Left ventricle myocardium inferior (tissue), 1 donor: ENCODE data around the gene CFDP1. TPM values are rescaled to one million over a fixed set of nuclear protein-coding genes. Genes with fewer than 3 reads are reported as not detected.

Source experiments
- DNase-seq: peaks from one replicate; pipeline ENCODE4 v3.0.0-alpha.2; 2020
- H3K27ac ChIP-seq: fragments of 200-600 bp; replicated peaks from 2 replicates; pipeline ENCODE4 v1.8.0; 2021
- H3K27me3 ChIP-seq: fragments of 200-600 bp; 2 replicates; pipeline ENCODE4 v1.8.0; 2021; ENCODE audit warnings: low read depth
- H3K36me3 ChIP-seq: fragments of 200-600 bp; 2 replicates; pipeline ENCODE4 v1.8.0; 2021
- H3K4me1 ChIP-seq: fragments of 200-600 bp; 2 replicates; pipeline ENCODE4 v1.8.0; 2021
- H3K4me3 ChIP-seq: fragments of 200-600 bp; 2 replicates; pipeline ENCODE4 v1.8.0; 2021; ENCODE audit warnings: mild to moderate bottlenecking, moderate library complexity
- H3K9me3 ChIP-seq: fragments of 200-600 bp; replicated peaks from 2 replicates; pipeline ENCODE4 v1.8.0; 2021
- intact Hi-C: fragments of 100-400 bp; cut with micrococcal nuclease; formaldehyde crosslinking; loops from one replicate; pipeline ENCODE4 v1.11.0; 2022
- long read RNA-seq: library from polyadenylated mRNA; unstranded; transcript quantifications from one replicate; pipeline ENCODE4 v2.0.0, GENCODE V29; 2021
- total RNA-seq: library from RNA; stranded (reverse); fragmentation: NEBNext Ultra II Directional; extraction: Animal tissue kit (Norgen Biotek cat#: 25700); gene quantifications from one replicate; pipeline ENCODE4 v1.2.1, GENCODE V29; 2021
- TF ChIP-seq, protein P1 (sequence below): fragments of 200-600 bp; IDR thresholded peaks from 2 replicates; pipeline ENCODE4 v1.8.0; 2021; ENCODE audit warnings: antibody characterized with exemption, mild to moderate bottlenecking, borderline replicate concordance
- donor health status: DM: no; HTN: yes; CAD: no; lungs with severe emphysema.

CFDP1 gene
- total RNA-seq, result 24.9 TPM
- long read RNA-seq, transcript CFDP1-201 (7 exons, 1,275 nt), result major isoform, 26 of 28 reads
- long read RNA-seq, partial matches to known transcripts, result 0 of 28 reads
- long read RNA-seq, other reads (novel, unspliced or antisense), result 2 of 28 reads

DNA sequence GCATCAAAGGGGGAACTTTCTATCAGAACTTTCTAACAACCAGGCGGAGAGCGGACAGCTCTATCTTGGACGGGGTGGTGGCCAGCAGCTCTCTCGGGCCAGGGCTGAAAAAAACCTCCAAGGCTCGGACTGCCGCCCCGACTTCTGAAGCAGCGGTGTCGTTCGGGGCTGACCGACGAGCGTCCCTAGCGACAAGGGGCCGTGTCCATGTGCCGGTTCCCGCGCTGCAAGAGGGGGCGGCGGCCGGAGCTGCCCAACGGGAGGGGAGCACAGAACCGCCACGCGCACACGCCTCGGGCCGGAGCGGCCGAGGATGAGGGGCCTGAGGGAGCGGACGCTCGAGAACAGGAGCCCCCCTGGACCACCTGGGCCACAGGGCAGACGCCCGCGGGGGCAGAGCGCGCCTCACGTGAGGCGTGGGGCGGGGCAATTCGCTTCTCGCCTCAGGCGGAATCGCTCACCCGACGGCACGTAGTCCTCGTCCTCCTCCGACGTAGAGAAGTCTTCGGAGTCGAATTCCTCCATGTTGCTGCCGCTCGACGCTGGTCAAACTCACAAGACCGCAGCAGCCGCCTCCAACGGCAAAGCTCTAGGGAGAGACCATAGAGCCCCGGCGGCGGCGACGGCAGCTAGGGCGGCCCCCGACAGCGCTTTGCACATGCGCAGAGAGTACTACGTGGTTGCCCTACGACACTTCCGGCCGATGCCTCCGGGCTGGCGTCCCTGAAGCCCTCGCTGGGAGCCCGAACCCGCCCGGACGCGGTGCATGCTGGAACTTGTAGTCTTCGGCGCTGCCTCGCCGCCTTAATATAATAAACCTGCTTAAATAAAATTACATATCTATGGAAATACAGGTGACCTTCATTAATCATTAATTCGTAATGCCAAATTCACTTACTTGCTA lies at the start of gene CFDP1:
Gene CFDP1, minus strand, starts transcription at position 676 of the 904 bp plus-strand sequence. Its CDS starts 151 bp downstream, at position 525.
- H3K27me3 ChIP-seq, result no peaks in the 10 kb centered on the region
- H3K4me1 ChIP-seq, result peaks cover 41% of the 10 kb centered on the region
- H3K36me3 ChIP-seq, result no peaks in the 10 kb centered on the region
- peak within 1 kb of the TSS; percentile 95 for H3K4me3 ChIP-seq
- H3K9me3 ChIP-seq, result no peaks in the 10 kb centered on the region
- peak; percentile 95 for DNase-seq
- peak within 1 kb of the TSS; percentile 99 for H3K27ac ChIP-seq
- TF ChIP-seq, protein P1, sequence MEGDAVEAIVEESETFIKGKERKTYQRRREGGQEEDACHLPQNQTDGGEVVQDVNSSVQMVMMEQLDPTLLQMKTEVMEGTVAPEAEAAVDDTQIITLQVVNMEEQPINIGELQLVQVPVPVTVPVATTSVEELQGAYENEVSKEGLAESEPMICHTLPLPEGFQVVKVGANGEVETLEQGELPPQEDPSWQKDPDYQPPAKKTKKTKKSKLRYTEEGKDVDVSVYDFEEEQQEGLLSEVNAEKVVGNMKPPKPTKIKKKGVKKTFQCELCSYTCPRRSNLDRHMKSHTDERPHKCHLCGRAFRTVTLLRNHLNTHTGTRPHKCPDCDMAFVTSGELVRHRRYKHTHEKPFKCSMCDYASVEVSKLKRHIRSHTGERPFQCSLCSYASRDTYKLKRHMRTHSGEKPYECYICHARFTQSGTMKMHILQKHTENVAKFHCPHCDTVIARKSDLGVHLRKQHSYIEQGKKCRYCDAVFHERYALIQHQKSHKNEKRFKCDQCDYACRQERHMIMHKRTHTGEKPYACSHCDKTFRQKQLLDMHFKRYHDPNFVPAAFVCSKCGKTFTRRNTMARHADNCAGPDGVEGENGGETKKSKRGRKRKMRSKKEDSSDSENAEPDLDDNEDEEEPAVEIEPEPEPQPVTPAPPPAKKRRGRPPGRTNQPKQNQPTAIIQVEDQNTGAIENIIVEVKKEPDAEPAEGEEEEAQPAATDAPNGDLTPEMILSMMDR, result no peak
- intact Hi-C loops, result no loop called here

DNA sequence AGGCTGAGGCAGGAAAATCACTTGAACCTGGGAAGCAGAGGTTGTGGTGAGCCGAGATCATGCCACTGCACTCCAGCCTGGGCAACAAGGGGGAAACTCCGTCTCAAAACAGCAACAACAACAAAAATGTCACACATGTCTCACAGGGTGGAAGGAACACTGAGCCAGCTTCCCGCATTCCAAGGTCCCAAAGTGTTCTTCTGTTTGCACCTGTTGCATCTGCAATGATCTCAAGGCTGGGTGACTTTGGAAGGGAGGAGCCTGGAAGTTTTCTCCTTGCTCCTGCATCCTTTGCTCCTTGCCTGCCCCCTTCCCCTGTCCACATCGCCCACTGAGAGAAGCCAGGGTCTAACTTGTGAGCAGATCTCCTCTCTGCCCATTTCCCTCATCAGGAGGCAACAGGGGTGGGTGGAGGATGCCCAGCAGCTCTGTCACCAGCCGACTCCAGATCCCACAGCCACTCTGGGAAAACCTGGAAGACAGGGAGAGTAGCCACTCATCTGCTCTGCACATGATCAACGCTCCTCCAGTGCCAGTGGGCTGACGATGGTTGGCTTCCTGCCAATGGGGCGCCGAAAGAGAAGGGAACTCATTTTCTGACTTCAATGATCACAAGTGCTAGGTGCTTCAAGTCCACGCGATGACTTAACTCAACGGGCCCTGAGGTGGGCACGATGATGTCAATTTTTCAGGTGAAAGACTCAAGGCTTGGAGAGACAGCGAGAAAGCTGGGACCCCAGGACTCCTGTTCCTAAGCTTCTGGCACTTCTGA lies 49.3 kb upstream of the CFDP1 start:
- Histone ChIP-seq H3K4me1 (no peaks in the 10 kb centered on the region), H3K9me3 (no peaks in the 10 kb centered on the region), H3K27ac (no peak overlapping the region), H3K36me3 (no peaks in the 10 kb centered on the region), H3K27me3 (no peaks in the 10 kb centered on the region), H3K4me3 (no peak overlapping the region)
- intact Hi-C loops, result loop anchor here (10.0 kb wide), 1 partner anchor 132 kb away; no protein-coding TSS in a partner anchor
- TF ChIP-seq, protein P1, result no peak
- DNase-seq, result no peak

DNA sequence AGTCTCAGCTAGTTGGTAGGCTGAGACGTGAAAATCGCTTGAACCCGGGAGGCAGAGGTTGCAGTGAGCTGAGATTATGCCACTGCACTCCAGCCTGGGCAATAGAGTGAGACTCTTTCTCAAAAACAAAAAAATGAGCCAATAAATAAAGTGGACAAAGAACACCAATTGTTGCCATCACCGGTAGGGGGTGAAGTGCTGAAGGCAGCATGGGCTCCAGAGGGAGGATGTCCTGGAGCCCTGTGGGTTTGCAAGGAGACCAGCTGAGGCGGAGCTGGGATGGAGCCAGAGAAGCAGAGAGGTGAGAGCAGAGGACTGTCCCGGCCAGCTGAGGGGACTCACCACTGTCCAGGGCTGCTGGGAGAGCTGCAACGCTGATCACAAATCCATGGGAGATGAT lies 48.2 kb upstream of the CFDP1 start:
- Histone ChIP-seq H3K27me3 (no peaks in the 10 kb centered on the region), H3K27ac (no peak overlapping the region), H3K4me3 (no peak overlapping the region), H3K9me3 (no peaks in the 10 kb centered on the region), H3K36me3 (no peaks in the 10 kb centered on the region), H3K4me1 (no peaks in the 10 kb centered on the region)
- no peak for DNase-seq
- TF ChIP-seq, protein P1, result no peak
- intact Hi-C loops, result loop anchor here (10.0 kb wide), 1 partner anchor 133 kb away; no protein-coding TSS in a partner anchor

DNA sequence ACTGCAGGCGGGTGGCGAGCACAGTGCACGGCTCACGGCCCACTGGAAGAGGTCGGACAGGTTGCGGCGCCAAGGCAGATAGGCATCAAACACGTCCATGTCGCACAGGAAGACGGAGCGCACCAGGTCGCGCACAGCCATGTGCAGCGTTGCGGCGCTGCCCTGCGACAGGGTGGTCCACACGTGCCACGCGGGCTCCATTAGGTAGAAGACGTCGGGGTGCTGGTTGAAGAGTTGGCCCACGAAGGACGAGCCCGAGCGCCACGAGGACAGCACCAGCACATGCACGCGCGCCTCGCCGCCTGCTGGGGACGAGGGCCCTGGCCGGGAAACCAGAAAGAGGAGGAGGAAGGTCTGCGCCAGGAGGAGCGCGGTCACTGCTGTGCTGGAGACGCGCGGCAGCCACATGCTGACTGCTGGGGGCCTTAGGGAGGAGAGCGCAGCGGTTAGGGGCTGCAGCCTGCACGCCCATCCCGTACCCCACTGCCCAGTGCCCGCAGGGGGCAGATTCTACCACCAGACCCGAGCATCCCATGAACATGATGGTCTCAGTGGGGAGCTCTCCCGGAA lies 46.2 kb upstream of the CFDP1 start:
- intact Hi-C loops, result no loop called here
- TF ChIP-seq, protein P1, result no peak
- no peaks in the 10 kb centered on the region for H3K4me1 ChIP-seq
- H3K36me3 ChIP-seq, result no peaks in the 10 kb centered on the region
- no peaks in the 10 kb centered on the region for H3K27me3 ChIP-seq
- no peaks in the 10 kb centered on the region for H3K9me3 ChIP-seq
- no peak overlapping the region for H3K27ac ChIP-seq
- no peak for DNase-seq
- no peak overlapping the region for H3K4me3 ChIP-seq
